ENCODE data around the gene ATXN1. TPM values are rescaled to one million over a fixed set of nuclear protein-coding genes. Genes with fewer than 3 reads are reported as not detected.

The ATXN1 gene
- total RNA-seq, 3 donors from 2014 or later: 30.4 to 87.3 (median 50.1) TPM

GRCh38 chr6:16644540-16645250 lies 116.6 kb downstream of the ATXN1 start:
- no peak for ATAC-seq
- intact Hi-C loops (cut with DNase I, micrococcal nuclease): no loop called here
- no peaks in the 10 kb centered on the region for H3K36me3 ChIP-seq (ENCODE audit: low read depth)
- no peak for TF ChIP-seq CTCF (IDR thresholded peaks at IDR 0.05)
- H3K4me3 ChIP-seq: no peak overlapping the region
- no peak for DNase-seq
- no peaks in the 10 kb centered on the region for H3K9me3 ChIP-seq
- no peaks in the 10 kb centered on the region for H3K4me1 ChIP-seq (ENCODE audit: low read depth)

GRCh38 chr6:16639684-16640480 lies 121.4 kb downstream of the ATXN1 start:
- intact Hi-C loops (cut with DNase I, micrococcal nuclease): no loop called here
- Histone ChIP-seq H3K4me3 (no peak overlapping the region), H3K4me1 (ENCODE audit: low read depth) (no peaks in the 10 kb centered on the region), H3K9me3 (no peaks in the 10 kb centered on the region), H3K36me3 (ENCODE audit: low read depth) (no peaks in the 10 kb centered on the region)
- DNase-seq (no peak), ATAC-seq (no peak)
- TF ChIP-seq CTCF (IDR thresholded peaks at IDR 0.05): no peak

- no peak for DNase-seq
- no peaks in the 10 kb centered on the region for H3K36me3 ChIP-seq (ENCODE audit: low read depth)
- no peaks in the 10 kb centered on the region for H3K4me1 ChIP-seq (ENCODE audit: low read depth)
- H3K4me3 ChIP-seq: no peak overlapping the region
- intact Hi-C loops (cut with DNase I, micrococcal nuclease): no loop called here
- no peaks in the 10 kb centered on the region for H3K9me3 ChIP-seq
- no peak for ATAC-seq
- TF ChIP-seq CTCF (IDR thresholded peaks at IDR 0.05): no peak
These were observed 123.6 kb downstream of the ATXN1 start for GRCh38 chr6:16637635-16638034.

- H3K4me3 ChIP-seq: no peak overlapping the region
- no peaks in the 10 kb centered on the region for H3K4me1 ChIP-seq (ENCODE audit: low read depth)
- intact Hi-C loops (cut with DNase I, micrococcal nuclease): no loop called here
- TF ChIP-seq CTCF (IDR thresholded peaks at IDR 0.05): no peak
- no peaks in the 10 kb centered on the region for H3K36me3 ChIP-seq (ENCODE audit: low read depth)
- H3K9me3 ChIP-seq: no peaks in the 10 kb centered on the region
- DNase-seq: peak in 1 of 3 donors; percentile 25
- ATAC-seq: peak; percentile 46
These were observed 125.3 kb downstream of the ATXN1 start for GRCh38 chr6:16635810-16636602.

- no peak overlapping the region for H3K4me3 ChIP-seq
- DNase-seq (no peak), ATAC-seq (no peak)
- no peaks in the 10 kb centered on the region for H3K36me3 ChIP-seq (ENCODE audit: low read depth)
- no peaks in the 10 kb centered on the region for H3K4me1 ChIP-seq (ENCODE audit: low read depth)
- TF ChIP-seq CTCF (IDR thresholded peaks at IDR 0.05): no peak
- H3K9me3 ChIP-seq: no peaks in the 10 kb centered on the region
- intact Hi-C loops (cut with DNase I, micrococcal nuclease): no loop called here
These were observed 125.9 kb downstream of the ATXN1 start for GRCh38 chr6:16635291-16635809.

Measured in mucosa of descending colon (tissue), 3 donors.